Skin of body (tissue), 2 donors: Measurements from ENCODE around the gene EFCAB11. TPM values are rescaled to one million over a fixed set of nuclear protein-coding genes. Genes with fewer than 3 reads are reported as not detected.

Experiments
- DNase-seq: peaks from one replicate; lab custom pipeline; 2025; lab: John Stamatoyannopoulos, UW
- total RNA-seq: library from RNA; depleted of rRNA; stranded (reverse); fragments of >200 nt; gene quantifications from one replicate; pipeline ENCODE4 v1.2.3, GENCODE V29; 2014

EFCAB11 gene
- total RNA-seq, 1 donor from 2014 or later, result 5.6 TPM

- DNase-seq, result no peak
Measured at GRCh38 chr14:89869606-89870005, 84.9 kb downstream of the EFCAB11 start.

- no peak for DNase-seq
Measured at GRCh38 chr14:89866458-89866857, 88.1 kb downstream of the EFCAB11 start.

DNA sequence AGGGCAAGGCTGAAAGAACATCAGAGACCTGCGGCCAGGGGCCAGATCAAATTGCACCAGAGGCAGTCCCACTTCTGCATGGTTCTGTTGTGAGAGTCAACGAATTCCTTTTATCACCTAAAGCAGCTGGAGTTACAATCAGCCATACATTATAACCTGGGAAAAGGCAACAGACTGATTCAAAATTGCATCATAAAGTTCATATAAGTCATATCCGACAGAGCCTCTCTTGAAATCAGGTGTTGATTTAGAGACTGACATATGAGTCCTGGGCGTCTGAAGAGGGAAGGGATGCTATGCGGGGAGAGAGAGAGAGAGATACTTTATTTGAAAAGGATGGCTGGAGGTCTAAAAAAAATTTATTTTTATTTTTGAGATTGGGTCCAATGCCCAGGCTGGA lies 89.4 kb downstream of the EFCAB11 start:
- no peak for DNase-seq

DNA sequence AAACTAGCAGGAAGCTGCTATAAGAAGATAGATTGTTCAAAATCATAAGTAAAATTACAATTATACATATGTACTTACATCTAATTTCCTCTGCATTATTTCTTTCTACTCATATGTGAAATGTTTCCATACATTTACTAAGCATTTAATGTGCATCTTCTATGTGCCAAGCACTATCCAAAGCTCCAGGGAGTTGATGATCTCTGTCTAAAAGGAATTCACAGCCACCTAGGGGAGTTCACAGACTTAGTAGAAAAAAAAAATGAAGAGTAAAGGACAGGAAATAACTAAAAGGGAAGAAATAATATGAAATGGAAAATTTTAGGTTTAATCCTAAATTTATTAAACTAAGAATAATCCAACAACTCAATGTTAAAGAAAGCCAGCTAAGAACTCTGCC lies 91.7 kb downstream of the EFCAB11 start:
- no peak for DNase-seq

DNA sequence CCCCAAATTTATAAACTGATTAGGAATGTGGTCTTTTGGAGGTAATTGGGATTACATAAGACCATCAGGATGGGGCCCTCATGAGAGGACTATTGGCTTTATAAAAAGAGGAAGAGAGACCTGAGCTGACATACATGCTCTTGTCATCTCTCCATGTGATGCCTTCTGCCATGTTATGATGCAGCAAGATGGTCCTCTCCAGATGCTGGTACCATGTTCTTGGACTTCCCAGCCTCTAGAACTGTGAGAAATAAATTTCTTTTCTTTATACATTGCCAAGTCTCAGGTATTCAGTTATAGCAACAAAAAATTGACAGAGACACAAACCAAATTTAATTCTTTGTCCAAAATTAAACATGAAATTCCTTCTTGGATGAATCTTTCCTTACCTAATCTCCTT lies 92.9 kb downstream of the EFCAB11 start:
- no peak for DNase-seq

DNA sequence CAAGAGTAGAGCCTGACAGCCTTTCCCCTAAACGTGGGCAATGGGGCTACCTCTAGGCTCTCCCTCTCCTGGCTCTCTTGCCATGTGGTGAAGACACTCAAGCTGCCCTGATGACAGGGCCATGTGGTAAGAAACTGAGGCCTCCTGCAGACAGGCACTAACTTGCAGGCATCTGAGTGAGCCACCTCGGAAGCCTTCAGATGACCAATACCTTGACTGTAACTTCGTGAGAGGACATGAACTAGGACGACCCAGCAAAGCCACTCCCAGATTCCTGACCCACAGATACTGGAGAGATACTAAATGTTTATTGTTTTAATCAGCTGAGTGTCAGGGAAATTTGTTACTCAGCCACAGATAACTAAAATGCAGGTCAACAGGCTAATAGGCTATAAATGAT lies 96.4 kb downstream of the EFCAB11 start:
- no peak for DNase-seq

DNA sequence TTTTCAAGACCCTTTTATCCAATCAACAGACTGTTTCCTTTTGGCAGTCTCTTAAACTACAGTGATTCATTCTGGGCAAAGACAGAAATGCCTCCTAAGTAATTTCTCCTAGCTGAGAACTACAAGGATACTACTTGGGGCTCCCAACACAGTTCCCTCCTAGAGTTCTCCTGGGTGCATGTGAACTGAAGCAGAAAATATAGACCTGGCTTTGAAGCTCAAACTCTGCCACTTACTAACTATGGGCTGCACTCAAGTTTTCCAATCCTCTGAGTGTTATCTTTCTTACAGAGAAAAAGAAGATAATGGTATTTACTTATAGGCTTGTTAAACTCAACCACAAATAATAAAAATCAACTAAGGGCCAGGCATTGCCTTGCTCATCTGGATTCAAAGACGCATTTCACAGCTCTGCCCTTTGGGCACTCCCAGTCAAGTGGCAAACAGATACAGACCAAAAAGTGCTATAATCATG lies 97.6 kb downstream of the EFCAB11 start:
- DNase-seq, result no peak

DNA sequence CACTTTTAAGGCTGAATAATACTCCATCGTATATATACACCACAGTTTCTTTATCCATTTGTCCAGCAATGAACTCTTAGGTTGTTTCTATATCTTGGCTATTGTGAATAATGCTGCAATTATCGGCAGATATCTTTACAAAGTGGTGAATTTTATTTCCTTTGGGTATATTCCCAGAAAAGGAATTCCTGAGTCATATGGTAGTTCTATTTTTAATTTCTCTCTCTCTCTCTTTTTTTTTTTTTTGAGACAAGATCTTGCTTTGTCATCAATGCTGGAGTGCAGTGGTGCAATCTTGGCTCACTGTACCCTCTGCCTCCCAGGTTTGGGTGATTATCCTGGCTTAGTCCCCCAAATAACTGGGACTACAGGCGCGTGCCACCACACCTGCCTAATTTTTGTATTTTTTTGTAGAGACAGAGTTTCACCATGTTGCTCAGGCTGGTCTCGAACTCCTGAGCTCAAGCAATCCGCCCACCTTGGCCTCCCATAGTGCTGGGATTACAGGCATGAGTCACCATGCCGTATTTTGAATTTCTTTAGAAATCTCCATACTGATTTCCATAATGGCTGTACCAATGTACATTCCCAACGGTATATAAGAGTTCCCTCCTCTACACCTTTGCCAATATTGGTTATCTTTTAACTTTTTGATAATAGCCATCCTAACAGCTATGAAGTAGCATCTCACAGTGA lies 98.4 kb downstream of the EFCAB11 start:
- DNase-seq, result no peak

GRCh38 chr14:89853936-89854693 lies 100.4 kb downstream of the EFCAB11 start:
- no peak for DNase-seq

DNA sequence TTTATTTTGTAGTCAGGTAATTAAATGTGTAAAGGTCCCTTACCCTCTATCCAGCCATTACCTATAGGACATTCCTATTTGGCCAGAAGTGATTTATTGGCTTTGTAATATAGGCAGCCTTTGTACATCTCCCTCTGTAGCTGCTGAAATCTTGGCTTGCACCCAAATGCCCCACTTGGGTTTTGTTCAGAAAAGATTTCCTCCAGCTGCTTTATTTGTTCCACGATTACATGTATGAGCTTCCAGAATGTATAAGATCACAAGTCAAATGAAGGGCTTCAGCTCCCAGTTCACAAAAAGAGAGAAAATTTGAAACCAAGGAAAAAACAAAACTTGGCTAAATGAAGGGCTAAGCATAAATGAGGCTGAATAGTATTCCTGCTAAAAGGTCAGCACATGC lies 103.4 kb downstream of the EFCAB11 start:
- DNase-seq, result no peak

DNA sequence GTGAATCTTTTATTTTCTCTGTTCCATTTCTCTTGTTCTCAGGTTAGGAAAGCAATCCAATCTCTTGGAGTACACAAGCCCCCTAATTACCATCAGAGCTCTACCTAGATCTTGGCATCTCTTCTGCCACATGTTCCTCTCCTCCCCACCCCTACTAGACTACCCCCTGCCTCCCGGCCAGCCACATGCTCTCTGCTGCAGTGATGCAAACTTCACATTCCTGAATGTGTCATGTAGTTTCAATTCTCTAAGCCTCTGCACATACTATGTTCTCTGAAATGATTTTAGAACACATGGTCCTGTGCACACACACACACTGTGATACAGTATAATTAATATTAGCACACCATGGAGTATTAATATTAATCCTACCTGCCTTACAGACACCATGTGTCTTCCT lies 104.6 kb downstream of the EFCAB11 start:
- DNase-seq, result peak; percentile 37

- no peak for DNase-seq
Measured at GRCh38 chr14:89848165-89848564, 106.4 kb downstream of the EFCAB11 start.

GRCh38 chr14:89845346-89845745 lies 109.2 kb downstream of the EFCAB11 start:
- no peak for DNase-seq

- no peak for DNase-seq
Measured at GRCh38 chr14:89844508-89844907, 110.0 kb downstream of the EFCAB11 start.

GRCh38 chr14:89842837-89843236 lies 111.7 kb downstream of the EFCAB11 start:
- DNase-seq, result no peak

DNA sequence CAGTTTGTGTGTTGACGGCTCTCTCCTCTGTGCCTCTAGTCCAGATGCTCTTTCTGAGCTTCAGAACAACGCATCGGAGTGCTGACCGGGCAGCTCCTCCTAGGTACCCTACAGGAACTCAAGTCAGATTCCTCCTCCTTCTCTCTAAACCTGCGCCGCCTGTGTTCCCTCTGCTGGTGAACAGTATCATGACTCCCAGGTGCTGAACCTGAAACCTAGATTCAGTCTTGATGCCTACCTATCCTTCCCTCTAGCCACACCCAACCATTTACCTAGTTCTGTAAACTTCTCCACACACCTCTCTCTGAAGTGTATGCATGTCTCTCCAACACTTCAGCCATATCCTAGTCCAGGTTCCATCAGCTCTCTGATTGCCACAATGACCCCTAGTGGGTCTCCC lies 112.7 kb downstream of the EFCAB11 start:
- DNase-seq, result no peak

GRCh38 chr14:89836830-89837469 lies 117.6 kb downstream of the EFCAB11 start:
- no peak for DNase-seq

GRCh38 chr14:89833661-89834060 lies 120.9 kb downstream of the EFCAB11 start:
- DNase-seq, result no peak

- peak; percentile 19 for DNase-seq
Measured at GRCh38 chr14:89833120-89833532, 121.4 kb downstream of the EFCAB11 start.

DNA sequence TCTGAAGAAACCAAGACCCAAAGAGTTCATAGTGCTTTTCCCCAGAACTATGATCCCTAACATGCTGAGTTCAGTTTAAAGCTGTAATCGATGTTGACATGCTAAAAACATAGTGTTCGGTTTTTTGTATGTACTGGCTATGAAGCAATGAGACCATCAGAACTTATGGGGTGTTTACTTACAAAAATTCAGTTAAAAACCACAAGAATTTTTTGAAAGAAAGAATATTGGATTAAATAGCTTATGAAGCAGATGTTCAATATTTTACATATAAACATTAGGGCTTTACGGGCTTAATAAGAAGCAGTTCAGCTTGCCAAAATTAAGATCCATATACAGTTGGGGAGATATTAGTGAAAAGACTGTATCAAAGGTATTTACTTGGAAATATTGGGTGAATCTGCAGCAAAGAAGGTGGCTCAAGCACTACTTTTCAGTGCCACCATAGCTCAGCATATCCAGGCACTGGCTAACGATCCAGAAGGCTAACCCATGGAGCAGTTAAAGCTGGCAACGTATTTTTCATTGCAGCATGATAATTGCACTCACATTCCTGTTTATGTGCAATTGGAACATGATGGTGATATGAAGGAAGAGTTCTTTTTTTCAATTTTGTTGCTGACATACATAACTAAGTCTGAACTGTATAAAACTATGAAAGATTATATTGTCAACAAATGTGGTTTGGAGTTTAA lies 125.9 kb downstream of the EFCAB11 start:
- DNase-seq, result peak; percentile 45

- no peak for DNase-seq
Measured at GRCh38 chr14:89827265-89827664, 127.3 kb downstream of the EFCAB11 start.

- no peak for DNase-seq
Measured at GRCh38 chr14:89826596-89826995, 127.9 kb downstream of the EFCAB11 start.
